ENCODE measurements around the gene USP4.

GRCh38 chr3:49313896-49314688, 25.8 kb downstream of the USP4 start:
- TF ChIP-seq CTCF (IDR thresholded peaks at IDR 0.05) (no peak), POLR2A (IDR thresholded peaks at IDR 0.05) (no peak)

Data from esophagus squamous epithelium (tissue), 4 donors.